Esophagus muscularis mucosa (tissue), 2 donors: ENCODE data around the gene ART1.
"Not testable (repeated sequence)": the region's sequence is repeated elsewhere in the genome, so short reads cannot be mapped to it uniquely, and the experiment has no call there.

ENCODE experiments used
- POLR2A ChIP-seq: fragments of 450-650 bp; IDR thresholded peaks from one replicate; pipeline ENCODE4 v1.6.1; 2017; ENCODE audit warnings: antibody characterized with exemption, moderate library complexity, mild to moderate bottlenecking, low read depth
- POLR2AphosphoS5 ChIP-seq, 2 donors: sonication (generic); formaldehyde crosslinking; IDR thresholded peaks; one replicate each; pipeline ENCODE4 v1.6.1; 2017; ENCODE audit warnings: antibody characterized with exemption in 2 of 2

- not testable (repeated sequence) for TF ChIP-seq POLR2AphosphoS5 (IDR thresholded peaks at IDR 0.05); POLR2A
These were observed 4.4 kb downstream of the ART1 start for GRCh38 chr11:3649374-3649773.
